ENCODE results near the gene YBX3. TPM values are rescaled to one million over a fixed set of nuclear protein-coding genes. Genes with fewer than 3 reads are reported as not detected.
A peak's percentile ranks its signal among the peaks of the same experiment; 100 is the strongest.

The YBX3 gene
- polyA plus RNA-seq, 2 of the 4 experiments (the other 2 are of a cell fraction) = 140 to 150 TPM

DNA sequence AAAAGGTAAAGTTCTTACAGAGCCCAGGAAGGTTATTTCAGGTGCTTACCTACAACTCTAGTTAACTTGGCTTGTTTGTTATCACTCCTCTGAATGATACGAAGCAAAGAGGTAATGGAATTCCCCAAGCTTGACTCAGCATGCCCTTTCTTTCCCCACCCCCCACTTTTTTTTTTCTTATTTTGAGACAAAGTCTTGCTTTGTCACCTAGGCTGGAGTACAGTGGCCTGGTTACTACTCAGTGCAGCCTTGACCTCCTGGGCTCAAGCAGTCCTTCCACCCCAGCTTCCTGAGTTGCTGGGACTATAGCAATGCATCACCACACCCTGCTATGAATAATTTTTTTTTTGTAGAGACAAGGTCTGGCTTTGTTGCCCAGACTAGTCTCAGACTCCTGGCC, 17.1 kb upstream of the YBX3 start:
- Histone ChIP-seq H3K9me3 (no peaks in the 10 kb centered on the region), H3K27ac (0 out of 6 replicates have a peak overlapping the region, but pooled peaks of 1 of the 2 experiments have one; percentile 21), H3K4me2 (peak overlapping the region; percentile 27; the same call in 1 of the 3 replicates), H3K4me3 (no peak overlapping the region), H3K4me1 (peaks cover 11% of the 10 kb centered on the region)
- POLR2A ChIA-PET = interaction anchor here (1.1 kb wide), 1 partner anchor 10 kb away, joined by 3 read pairs; no protein-coding TSS in a partner anchor
- WGBS (ENCODE audit: missing lambda C conversion rate) = 0% methylated on average over 1 of the region's 1 CpG
- FAIRE-seq (no peak), ATAC-seq (peak in 1 of 2 experiments; percentile 55; a peak in 3 of 6 replicates), DNase-seq (ENCODE audit: low read depth in 1 of 2, low spot score in 1 of 2) (peak in 1 of 2 experiments; percentile 33)
- TF ChIP-seq HOXA7 (CRISPR knock-in tag; IDR thresholded peaks at IDR 0.05) (no peak), MAFK (IDR thresholded peaks at IDR 0.05; ENCODE audit: partially characterized antibody) (no peak)
- CTCF ChIA-PET = interaction anchor here (0.9 to 3.1 kb wide), 3 partner anchors 9 to 17 kb away, joined by 3 to 20 read pairs (median 4); partner anchors contain the start of gene YBX3

DNA sequence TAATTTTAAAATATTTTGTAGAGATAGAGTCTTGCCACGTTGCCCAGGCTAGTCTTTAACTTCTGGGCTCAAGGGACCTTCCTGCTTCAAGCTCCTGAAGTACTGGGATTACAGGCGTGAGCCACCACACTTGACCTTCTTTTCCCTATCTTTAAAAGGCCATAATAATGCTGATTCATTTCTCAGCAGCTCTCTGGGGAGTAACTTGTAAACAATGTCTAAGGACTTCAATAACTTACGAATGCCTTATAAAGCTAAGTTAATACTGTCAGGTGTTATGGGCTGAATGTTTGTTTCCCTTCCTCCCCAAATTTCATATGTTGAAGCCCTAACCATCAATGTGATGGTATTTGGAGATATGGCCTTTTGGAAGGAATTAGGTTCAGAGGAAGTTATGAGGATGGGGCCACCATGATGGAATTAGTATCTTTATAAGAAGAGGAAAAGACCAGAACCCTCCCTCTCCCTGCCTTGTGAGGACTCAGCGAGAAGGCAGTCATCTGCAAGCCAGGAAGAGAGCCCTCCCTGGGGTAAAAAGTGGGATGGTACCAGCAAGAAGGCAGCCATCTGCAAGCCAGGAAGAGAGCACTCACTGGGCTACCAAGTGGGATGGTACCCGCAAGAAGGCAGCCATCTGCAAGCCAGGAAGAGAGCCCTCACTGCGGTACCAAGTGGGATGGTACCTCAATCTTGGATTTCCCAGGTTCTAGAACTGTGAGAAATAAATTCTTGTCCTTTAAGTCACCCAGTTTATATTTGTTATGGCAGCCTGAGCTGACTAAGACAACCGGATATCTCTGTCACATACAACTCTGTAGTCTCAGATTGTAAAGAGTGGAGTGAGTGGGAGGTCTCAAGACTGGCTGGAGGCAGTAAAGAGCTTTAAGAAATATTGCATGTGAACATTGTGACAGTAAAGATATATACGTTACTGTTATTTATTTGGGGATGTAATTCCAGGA, 16.3 kb upstream of the YBX3 start:
- CTCF ChIA-PET = interaction anchor here (1.8 to 3.1 kb wide), 2 partner anchors 8 to 10 kb away, joined by 4 to 20 read pairs; no protein-coding TSS in a partner anchor
- FAIRE-seq (no peak), DNase-seq (ENCODE audit: low read depth in 1 of 2, low spot score in 1 of 2) (no peak), ATAC-seq (no peak; a peak in 1 of 6 replicates)
- Histone ChIP-seq H3K4me2 (peak overlapping the region; percentile 27; the same call in 1 of the 3 replicates), H3K27ac (no peak overlapping the region), H3K4me1 (peaks cover 11% of the 10 kb centered on the region), H3K9me3 (no peaks in the 10 kb centered on the region), H3K4me3 (no peak overlapping the region)
- POLR2A ChIA-PET = interaction anchor here (1.1 kb wide), 1 partner anchor 10 kb away, joined by 3 read pairs; no protein-coding TSS in a partner anchor
- WGBS (ENCODE audit: missing lambda C conversion rate) = 68% methylated on average over 8 of the region's 8 CpGs
- TF ChIP-seq CEBPB (IDR thresholded peaks at IDR 0.05) (no peak), NR3C1 (IDR thresholded peaks at IDR 0.05) (no peak), BHLHE40 (IDR thresholded peaks at IDR 0.05; ENCODE audit: low read depth, low read length) (no peak), HDAC2 (IDR thresholded peaks at IDR 0.05) (no peak)
- TF ChIP-seq, protein P1, sequence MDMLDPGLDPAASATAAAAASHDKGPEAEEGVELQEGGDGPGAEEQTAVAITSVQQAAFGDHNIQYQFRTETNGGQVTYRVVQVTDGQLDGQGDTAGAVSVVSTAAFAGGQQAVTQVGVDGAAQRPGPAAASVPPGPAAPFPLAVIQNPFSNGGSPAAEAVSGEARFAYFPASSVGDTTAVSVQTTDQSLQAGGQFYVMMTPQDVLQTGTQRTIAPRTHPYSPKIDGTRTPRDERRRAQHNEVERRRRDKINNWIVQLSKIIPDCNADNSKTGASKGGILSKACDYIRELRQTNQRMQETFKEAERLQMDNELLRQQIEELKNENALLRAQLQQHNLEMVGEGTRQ (IDR thresholded peaks at IDR 0.05) = no peak
- TF ChIP-seq, protein P2, sequence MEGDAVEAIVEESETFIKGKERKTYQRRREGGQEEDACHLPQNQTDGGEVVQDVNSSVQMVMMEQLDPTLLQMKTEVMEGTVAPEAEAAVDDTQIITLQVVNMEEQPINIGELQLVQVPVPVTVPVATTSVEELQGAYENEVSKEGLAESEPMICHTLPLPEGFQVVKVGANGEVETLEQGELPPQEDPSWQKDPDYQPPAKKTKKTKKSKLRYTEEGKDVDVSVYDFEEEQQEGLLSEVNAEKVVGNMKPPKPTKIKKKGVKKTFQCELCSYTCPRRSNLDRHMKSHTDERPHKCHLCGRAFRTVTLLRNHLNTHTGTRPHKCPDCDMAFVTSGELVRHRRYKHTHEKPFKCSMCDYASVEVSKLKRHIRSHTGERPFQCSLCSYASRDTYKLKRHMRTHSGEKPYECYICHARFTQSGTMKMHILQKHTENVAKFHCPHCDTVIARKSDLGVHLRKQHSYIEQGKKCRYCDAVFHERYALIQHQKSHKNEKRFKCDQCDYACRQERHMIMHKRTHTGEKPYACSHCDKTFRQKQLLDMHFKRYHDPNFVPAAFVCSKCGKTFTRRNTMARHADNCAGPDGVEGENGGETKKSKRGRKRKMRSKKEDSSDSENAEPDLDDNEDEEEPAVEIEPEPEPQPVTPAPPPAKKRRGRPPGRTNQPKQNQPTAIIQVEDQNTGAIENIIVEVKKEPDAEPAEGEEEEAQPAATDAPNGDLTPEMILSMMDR (IDR thresholded peaks at IDR 0.05) = no peak

DNA sequence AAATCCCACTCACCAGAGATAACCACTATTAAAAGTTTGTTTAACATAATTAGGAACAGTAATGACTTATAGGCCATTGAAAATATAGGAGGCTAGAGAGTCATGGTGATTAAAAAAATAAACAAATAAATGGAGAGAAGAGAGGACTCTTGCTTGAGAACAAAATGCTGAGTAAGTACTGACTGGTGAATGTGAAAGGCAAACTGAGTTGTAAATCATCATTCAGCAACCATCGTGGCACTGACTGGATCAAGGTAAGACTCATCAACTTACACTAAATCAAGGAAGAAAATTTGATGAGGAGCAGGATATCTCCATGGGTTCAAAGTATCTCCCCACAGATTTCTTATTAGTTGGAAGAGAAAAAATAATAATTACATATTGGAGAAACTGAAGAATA, 14.1 kb upstream of the YBX3 start:
- DNase-seq (ENCODE audit: low read depth in 1 of 2, low spot score in 1 of 2) = no peak
- POLR2A ChIA-PET = no interaction called here
- 68% methylated on average over 1 of the region's 1 CpG for WGBS (ENCODE audit: missing lambda C conversion rate)
- no peaks in the 10 kb centered on the region for H3K9me3 ChIP-seq
- H3K4me1 ChIP-seq = peaks cover 11% of the 10 kb centered on the region
- no peak for FAIRE-seq
- H3K4me3 ChIP-seq = no peak overlapping the region
- peak; percentile 38 for TF ChIP-seq MAFK (IDR thresholded peaks at IDR 0.05; ENCODE audit: partially characterized antibody)
- no peak for TF ChIP-seq KDM5A (IDR thresholded peaks at IDR 0.05)
- H3K27ac ChIP-seq = no peak overlapping the region
- H3K4me2 ChIP-seq = no peak overlapping the region
- no peak for ATAC-seq
- CTCF ChIA-PET = interaction anchor here (0.5 to 6.2 kb wide), 2 partner anchors 11 to 371 kb away, joined by 3 to 51 read pairs; no protein-coding TSS in a partner anchor

DNA sequence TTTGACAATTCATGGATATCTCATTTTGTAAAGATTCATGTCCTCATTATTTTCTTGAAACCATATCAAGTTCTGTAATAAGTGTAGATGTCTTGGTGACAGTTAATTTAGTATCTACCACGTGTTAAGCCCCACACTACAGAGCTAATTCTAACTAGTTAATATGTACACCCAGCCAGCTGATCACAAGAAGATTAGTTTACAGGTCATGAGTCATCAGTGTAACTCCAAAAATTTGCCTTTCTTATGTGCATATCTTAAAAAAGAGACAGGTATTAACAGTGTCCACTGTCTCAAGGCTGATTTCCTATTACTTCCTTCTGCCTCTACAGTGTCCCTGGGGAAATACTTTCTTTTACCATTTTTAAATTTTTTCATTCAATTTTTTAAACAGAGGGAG, 13.3 kb upstream of the YBX3 start:
- no peak for FAIRE-seq
- TF ChIP-seq CBX2 (IDR thresholded peaks at IDR 0.05; ENCODE audit: borderline replicate concordance, low read depth) (no peak), FOSL2 (IDR thresholded peaks at IDR 0.05) (no peak), FOSL2 (CRISPR knock-in tag; IDR thresholded peaks at IDR 0.05) (0 out of 2 replicates have a peak, but pooled peaks have one; percentile 20)
- no peak overlapping the region for H3K4me3 ChIP-seq
- DNase-seq (ENCODE audit: low read depth in 1 of 2, low spot score in 1 of 2) = no peak
- H3K4me2 ChIP-seq = no peak overlapping the region
- H3K4me1 ChIP-seq = peaks cover 11% of the 10 kb centered on the region
- ChIA-PET CTCF (interaction anchor here (0.5 to 6.2 kb wide), 2 partner anchors 12 to 370 kb away, joined by 3 to 51 read pairs; no protein-coding TSS in a partner anchor), POLR2A (no interaction called here)
- no peak overlapping the region for H3K27ac ChIP-seq
- H3K9me3 ChIP-seq = no peaks in the 10 kb centered on the region
- WGBS (ENCODE audit: missing lambda C conversion rate) = 10% methylated on average over 1 of the region's 1 CpG
- no peak for ATAC-seq

Measured in A549 (cell line).